Lower leg skin (tissue), 3 donors: Measurements from ENCODE around the gene TFE3.

Experiments used
- CTCF ChIP-seq, 3 donors: fragments of 450-650 bp; IDR thresholded peaks; one replicate each; pipeline ENCODE4 v1.5.1; 2016; ENCODE audit warnings: antibody characterized with exemption in 3 of 3, mild to moderate bottlenecking in 3 of 3, moderate library complexity in 2 of 3
- POLR2A ChIP-seq, 2 donors: fragments of 450-650 bp; IDR thresholded peaks; one replicate each; pipeline ENCODE4 v1.6.1; 2016 to 2017; ENCODE audit warnings: antibody characterized with exemption in 2 of 2, mild to moderate bottlenecking in 1 of 2, moderate library complexity in 1 of 2

- no peak for TF ChIP-seq CTCF (IDR thresholded peaks at IDR 0.05)
- no peak for TF ChIP-seq POLR2A (IDR thresholded peaks at IDR 0.05)
These were observed 24.1 kb downstream of the TFE3 start for GRCh38 chrX:49019050-49019449.
